ENCODE data around the gene BUD13. TPM values are rescaled to one million over a fixed set of nuclear protein-coding genes. Genes with fewer than 3 reads are reported as not detected.

BUD13 gene
- total and polyA plus RNA-seq, 10 of the 15 experiments (the other 5 are each of a cell fraction or from before 2014, with no cell fraction given) = 10.9 to 36.5 (median 24.7) TPM

GRCh38 chr11:116786966-116787365, 14.2 kb upstream of the BUD13 start (continued):
- TF ChIP-seq, protein P1, sequence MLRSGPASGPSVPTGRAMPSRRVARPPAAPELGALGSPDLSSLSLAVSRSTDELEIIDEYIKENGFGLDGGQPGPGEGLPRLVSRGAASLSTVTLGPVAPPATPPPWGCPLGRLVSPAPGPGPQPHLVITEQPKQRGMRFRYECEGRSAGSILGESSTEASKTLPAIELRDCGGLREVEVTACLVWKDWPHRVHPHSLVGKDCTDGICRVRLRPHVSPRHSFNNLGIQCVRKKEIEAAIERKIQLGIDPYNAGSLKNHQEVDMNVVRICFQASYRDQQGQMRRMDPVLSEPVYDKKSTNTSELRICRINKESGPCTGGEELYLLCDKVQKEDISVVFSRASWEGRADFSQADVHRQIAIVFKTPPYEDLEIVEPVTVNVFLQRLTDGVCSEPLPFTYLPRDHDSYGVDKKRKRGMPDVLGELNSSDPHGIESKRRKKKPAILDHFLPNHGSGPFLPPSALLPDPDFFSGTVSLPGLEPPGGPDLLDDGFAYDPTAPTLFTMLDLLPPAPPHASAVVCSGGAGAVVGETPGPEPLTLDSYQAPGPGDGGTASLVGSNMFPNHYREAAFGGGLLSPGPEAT (IDR thresholded peaks at IDR 0.05; ENCODE audit: low read depth) = no peak
- TF ChIP-seq, protein P2, sequence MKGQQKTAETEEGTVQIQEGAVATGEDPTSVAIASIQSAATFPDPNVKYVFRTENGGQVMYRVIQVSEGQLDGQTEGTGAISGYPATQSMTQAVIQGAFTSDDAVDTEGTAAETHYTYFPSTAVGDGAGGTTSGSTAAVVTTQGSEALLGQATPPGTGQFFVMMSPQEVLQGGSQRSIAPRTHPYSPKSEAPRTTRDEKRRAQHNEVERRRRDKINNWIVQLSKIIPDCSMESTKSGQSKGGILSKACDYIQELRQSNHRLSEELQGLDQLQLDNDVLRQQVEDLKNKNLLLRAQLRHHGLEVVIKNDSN (IDR thresholded peaks at IDR 0.05; ENCODE audit: borderline replicate concordance, extremely low read length, insufficient read depth, low read depth, low read length) = no peak
- TF ChIP-seq EP300 (IDR thresholded peaks at IDR 0.05; ENCODE audit: borderline replicate concordance in 1 of 2, control insufficient read depth in 1 of 2, low read depth in 2 of 2, low read length in 2 of 2) (no peak), SMAD5 (IDR thresholded peaks at IDR 0.05; ENCODE audit: low read depth) (no peak), ZNF622 (IDR thresholded peaks at IDR 0.05) (no peak), MYC (IDR thresholded peaks at IDR 0.05; ENCODE audit: insufficient read depth, insufficient read length, insufficient replicate concordance, low read length, severe bottlenecking) (no peak), MTA2 (IDR thresholded peaks at IDR 0.05; ENCODE audit: low read depth) (no peak), NRF1 (conservative IDR thresholded peaks at IDR 0.05; ENCODE audit: low read depth, low read length) (no peak)
- TF ChIP-seq, protein P3, sequence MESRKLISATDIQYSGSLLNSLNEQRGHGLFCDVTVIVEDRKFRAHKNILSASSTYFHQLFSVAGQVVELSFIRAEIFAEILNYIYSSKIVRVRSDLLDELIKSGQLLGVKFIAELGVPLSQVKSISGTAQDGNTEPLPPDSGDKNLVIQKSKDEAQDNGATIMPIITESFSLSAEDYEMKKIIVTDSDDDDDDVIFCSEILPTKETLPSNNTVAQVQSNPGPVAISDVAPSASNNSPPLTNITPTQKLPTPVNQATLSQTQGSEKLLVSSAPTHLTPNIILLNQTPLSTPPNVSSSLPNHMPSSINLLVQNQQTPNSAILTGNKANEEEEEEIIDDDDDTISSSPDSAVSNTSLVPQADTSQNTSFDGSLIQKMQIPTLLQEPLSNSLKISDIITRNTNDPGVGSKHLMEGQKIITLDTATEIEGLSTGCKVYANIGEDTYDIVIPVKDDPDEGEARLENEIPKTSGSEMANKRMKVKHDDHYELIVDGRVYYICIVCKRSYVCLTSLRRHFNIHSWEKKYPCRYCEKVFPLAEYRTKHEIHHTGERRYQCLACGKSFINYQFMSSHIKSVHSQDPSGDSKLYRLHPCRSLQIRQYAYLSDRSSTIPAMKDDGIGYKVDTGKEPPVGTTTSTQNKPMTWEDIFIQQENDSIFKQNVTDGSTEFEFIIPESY (IDR thresholded peaks at IDR 0.05) = no peak
- TF ChIP-seq, protein P4, sequence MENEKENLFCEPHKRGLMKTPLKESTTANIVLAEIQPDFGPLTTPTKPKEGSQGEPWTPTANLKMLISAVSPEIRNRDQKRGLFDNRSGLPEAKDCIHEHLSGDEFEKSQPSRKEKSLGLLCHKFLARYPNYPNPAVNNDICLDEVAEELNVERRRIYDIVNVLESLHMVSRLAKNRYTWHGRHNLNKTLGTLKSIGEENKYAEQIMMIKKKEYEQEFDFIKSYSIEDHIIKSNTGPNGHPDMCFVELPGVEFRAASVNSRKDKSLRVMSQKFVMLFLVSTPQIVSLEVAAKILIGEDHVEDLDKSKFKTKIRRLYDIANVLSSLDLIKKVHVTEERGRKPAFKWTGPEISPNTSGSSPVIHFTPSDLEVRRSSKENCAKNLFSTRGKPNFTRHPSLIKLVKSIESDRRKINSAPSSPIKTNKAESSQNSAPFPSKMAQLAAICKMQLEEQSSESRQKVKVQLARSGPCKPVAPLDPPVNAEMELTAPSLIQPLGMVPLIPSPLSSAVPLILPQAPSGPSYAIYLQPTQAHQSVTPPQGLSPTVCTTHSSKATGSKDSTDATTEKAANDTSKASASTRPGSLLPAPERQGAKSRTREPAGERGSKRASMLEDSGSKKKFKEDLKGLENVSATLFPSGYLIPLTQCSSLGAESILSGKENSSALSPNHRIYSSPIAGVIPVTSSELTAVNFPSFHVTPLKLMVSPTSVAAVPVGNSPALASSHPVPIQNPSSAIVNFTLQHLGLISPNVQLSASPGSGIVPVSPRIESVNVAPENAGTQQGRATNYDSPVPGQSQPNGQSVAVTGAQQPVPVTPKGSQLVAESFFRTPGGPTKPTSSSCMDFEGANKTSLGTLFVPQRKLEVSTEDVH (IDR thresholded peaks at IDR 0.05; ENCODE audit: low read depth, partially characterized antibody) = no peak
